ENCODE results near the gene KCNH6. TPM values are rescaled to one million over a fixed set of nuclear protein-coding genes. Genes with fewer than 3 reads are reported as not detected.

KCNH6 gene
- total RNA-seq, 1 donor from 2014 or later = not detected

DNA sequence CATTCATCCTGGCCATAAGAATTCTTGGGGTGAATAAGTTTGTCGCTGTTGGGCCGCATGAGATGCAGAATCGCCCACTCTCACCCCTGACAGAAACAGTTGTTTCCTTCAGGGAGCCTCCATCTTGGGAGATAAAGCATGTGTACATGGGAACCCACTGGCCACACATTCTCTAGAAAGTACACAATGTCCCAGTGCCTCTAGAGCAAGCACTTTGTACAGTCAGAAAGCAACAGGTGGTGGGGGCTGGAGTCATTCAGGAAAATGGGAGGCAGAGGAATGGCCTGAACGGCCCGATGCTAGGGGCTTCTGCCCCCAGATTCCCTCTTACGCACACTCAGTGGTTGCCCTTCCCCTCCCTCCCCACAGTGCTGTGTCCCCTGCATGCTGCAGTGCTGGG, 30.2 kb upstream of the KCNH6 start:
- no peak for DNase-seq (ENCODE audit: extremely low spot score, unreplicated experiment)
- Mint-ChIP-seq H3K27me3 (ENCODE audit: unreplicated experiment) (peaks cover 25% of the 10 kb centered on the region), H3K4me3 (ENCODE audit: unreplicated experiment) (no peak overlapping the region), H3K9me3 (ENCODE audit: unreplicated experiment) (no peaks in the 10 kb centered on the region), H3K36me3 (ENCODE audit: unreplicated experiment) (no peaks in the 10 kb centered on the region), H3K27ac (ENCODE audit: unreplicated experiment) (no peak overlapping the region), H3K4me1 (ENCODE audit: unreplicated experiment) (no peaks in the 10 kb centered on the region)
- TF ChIP-seq, protein P1, sequence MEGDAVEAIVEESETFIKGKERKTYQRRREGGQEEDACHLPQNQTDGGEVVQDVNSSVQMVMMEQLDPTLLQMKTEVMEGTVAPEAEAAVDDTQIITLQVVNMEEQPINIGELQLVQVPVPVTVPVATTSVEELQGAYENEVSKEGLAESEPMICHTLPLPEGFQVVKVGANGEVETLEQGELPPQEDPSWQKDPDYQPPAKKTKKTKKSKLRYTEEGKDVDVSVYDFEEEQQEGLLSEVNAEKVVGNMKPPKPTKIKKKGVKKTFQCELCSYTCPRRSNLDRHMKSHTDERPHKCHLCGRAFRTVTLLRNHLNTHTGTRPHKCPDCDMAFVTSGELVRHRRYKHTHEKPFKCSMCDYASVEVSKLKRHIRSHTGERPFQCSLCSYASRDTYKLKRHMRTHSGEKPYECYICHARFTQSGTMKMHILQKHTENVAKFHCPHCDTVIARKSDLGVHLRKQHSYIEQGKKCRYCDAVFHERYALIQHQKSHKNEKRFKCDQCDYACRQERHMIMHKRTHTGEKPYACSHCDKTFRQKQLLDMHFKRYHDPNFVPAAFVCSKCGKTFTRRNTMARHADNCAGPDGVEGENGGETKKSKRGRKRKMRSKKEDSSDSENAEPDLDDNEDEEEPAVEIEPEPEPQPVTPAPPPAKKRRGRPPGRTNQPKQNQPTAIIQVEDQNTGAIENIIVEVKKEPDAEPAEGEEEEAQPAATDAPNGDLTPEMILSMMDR (IDR thresholded peaks at IDR 0.05) = no peak

DNA sequence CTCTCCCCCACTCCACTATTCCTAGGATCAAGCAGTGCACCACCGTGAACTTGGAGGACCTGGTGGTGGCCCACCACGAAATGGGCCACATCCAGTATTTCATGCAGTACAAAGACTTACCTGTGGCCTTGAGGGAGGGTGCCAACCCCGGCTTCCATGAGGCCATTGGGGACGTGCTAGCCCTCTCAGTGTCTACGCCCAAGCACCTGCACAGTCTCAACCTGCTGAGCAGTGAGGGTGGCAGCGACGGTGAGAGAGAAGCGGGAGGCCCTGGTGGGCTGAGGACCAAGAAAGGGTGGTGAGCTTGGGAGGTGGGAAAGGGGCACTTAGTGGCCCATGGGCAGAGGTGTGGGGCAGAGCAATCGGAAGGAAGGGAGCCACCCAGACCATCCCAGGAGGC, 29.7 kb upstream of the KCNH6 start:
- DNase-seq (ENCODE audit: extremely low spot score, unreplicated experiment) = no peak
- Mint-ChIP-seq H3K4me3 (ENCODE audit: unreplicated experiment) (no peak overlapping the region), H3K36me3 (ENCODE audit: unreplicated experiment) (no peaks in the 10 kb centered on the region), H3K27me3 (ENCODE audit: unreplicated experiment) (peaks cover 24% of the 10 kb centered on the region), H3K4me1 (ENCODE audit: unreplicated experiment) (no peaks in the 10 kb centered on the region), H3K27ac (ENCODE audit: unreplicated experiment) (no peak overlapping the region), H3K9me3 (ENCODE audit: unreplicated experiment) (no peaks in the 10 kb centered on the region)
- TF ChIP-seq, protein P1 (IDR thresholded peaks at IDR 0.05) = no peak

DNA sequence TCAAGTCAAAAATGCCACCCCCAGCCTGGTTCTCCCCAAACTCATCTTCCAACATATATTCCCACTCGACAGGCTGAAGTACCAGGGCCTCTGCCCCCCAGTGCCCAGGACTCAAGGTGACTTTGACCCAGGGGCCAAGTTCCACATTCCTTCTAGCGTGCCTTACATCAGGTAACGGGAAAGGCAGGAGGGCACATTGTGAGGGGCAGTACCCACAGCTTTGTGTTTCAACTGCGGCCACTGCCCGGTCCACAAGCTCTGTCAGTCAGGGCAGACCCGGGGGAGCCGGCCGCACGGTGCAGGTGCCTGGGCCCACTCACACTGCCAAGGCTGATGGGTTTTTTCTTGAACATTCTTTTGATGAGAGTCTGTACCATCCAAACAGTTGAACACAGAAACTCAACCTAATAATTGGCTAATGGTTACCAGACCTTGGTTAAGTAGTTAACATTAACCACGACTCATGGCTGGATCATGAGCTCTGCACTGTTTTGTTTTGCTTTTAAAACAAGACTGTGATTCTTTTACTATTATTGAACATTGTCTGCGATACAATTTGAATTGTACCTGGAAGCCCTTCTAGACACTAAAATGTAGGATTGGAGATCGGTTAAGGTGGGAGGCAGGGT, 28.7 kb upstream of the KCNH6 start:
- DNase-seq (ENCODE audit: extremely low spot score, unreplicated experiment) = no peak
- Mint-ChIP-seq H3K4me3 (ENCODE audit: unreplicated experiment) (no peak overlapping the region), H3K4me1 (ENCODE audit: unreplicated experiment) (peaks cover 7% of the 10 kb centered on the region), H3K27ac (ENCODE audit: unreplicated experiment) (no peak overlapping the region), H3K36me3 (ENCODE audit: unreplicated experiment) (no peaks in the 10 kb centered on the region), H3K27me3 (ENCODE audit: unreplicated experiment) (peaks cover 20% of the 10 kb centered on the region), H3K9me3 (ENCODE audit: unreplicated experiment) (no peaks in the 10 kb centered on the region)
- TF ChIP-seq, protein P1 (IDR thresholded peaks at IDR 0.05) = no peak

DNA sequence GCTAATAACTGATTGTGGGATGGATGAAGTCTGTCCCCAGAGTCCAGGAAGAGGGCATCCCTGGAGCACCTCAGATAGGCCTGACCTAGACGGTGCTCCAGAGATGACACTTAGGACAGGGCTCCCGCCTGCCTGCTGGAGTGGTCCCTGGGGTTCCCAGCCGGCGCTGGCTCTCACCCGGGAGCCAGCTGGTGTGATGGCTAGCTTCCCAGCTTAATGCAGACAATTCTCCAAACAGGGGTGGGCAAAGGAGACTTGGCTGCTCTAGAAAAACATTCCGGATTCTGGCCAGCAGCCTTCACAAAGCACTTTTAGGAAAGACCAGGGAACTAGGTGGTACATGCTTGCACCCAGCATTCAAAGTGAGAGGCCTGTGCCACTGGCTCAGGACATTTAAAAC, 27.7 kb upstream of the KCNH6 start:
- DNase-seq (ENCODE audit: extremely low spot score, unreplicated experiment) = no peak
- Mint-ChIP-seq H3K9me3 (ENCODE audit: unreplicated experiment) (no peaks in the 10 kb centered on the region), H3K4me3 (ENCODE audit: unreplicated experiment) (no peak overlapping the region), H3K27ac (ENCODE audit: unreplicated experiment) (no peak overlapping the region), H3K4me1 (ENCODE audit: unreplicated experiment) (peaks cover 8% of the 10 kb centered on the region), H3K36me3 (ENCODE audit: unreplicated experiment) (no peaks in the 10 kb centered on the region), H3K27me3 (ENCODE audit: unreplicated experiment) (peaks cover 16% of the 10 kb centered on the region)
- TF ChIP-seq, protein P1 (IDR thresholded peaks at IDR 0.05) = no peak

DNA sequence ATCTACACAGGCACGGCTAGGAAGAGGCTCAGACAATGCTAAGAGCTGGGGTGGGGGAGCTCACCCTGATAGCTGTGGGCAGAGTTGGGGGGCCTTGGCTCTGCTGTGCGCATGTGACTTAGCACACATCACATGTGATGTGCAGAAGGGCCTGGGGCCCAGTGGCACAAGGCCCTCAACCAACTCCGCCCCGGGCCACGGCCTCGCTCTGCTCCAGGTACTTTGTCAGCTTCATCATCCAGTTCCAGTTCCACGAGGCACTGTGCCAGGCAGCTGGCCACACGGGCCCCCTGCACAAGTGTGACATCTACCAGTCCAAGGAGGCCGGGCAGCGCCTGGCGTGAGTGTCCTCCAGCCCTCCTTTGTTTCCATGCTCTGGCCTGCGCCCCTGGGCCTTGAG, 27.0 kb upstream of the KCNH6 start:
- Mint-ChIP-seq H3K27ac (ENCODE audit: unreplicated experiment) (no peak overlapping the region), H3K4me3 (ENCODE audit: unreplicated experiment) (no peak overlapping the region), H3K9me3 (ENCODE audit: unreplicated experiment) (no peaks in the 10 kb centered on the region), H3K27me3 (ENCODE audit: unreplicated experiment) (peaks cover 21% of the 10 kb centered on the region), H3K36me3 (ENCODE audit: unreplicated experiment) (no peaks in the 10 kb centered on the region), H3K4me1 (ENCODE audit: unreplicated experiment) (peaks cover 8% of the 10 kb centered on the region)
- DNase-seq (ENCODE audit: extremely low spot score, unreplicated experiment) = no peak
- TF ChIP-seq, protein P1 (IDR thresholded peaks at IDR 0.05) = no peak

All from osteocyte (in vitro differentiated cells).